PC-3 (cell line): ENCODE measurements around the gene GRIN1. TPM values are rescaled to one million over a fixed set of nuclear protein-coding genes. Genes with fewer than 3 reads are reported as not detected.

Experiments used
- ATAC-seq: fragments of 200-7000 bp; cut with Tn5 transposase; 2 replicates; pipeline ENCODE4 v1.9.1; 2020; ENCODE audit warnings: mild to moderate bottlenecking, moderate library complexity
- BruUV-seq: library from RNA; stranded (reverse); fragments of 400-500 nt; replicated peaks from 2 replicates; lab custom pipeline; 2021; lab: Mats Ljungman, UMichigan
- CTCF ChIA-PET: fragments of 300-600 bp; sonication (Branson Sonifier 250); formaldehyde crosslinking; loops from one replicate; lab custom pipeline; 2022; ENCODE audit warnings: antibody characterized with exemption; lab: Charles Lee
- POLR2A ChIA-PET: fragments of 300-600 bp; sonication (Branson Sonifier 250); formaldehyde crosslinking; loops from one replicate; lab custom pipeline; 2022; ENCODE audit warnings: antibody characterized with exemption; ENCODE audit not compliant: unreplicated experiment; lab: Charles Lee
- DNase-seq: peaks from one replicate; pipeline ENCODE4 v3.0.0-alpha.2; 2015
- H2AFZ ChIP-seq: fragments of 300-600 bp; sonication (generic); 2 replicates; pipeline ENCODE4 v1.6.0; 2016; ENCODE audit warnings: antibody characterized with exemption, low read length
- H3F3A ChIP-seq: fragments of 300-600 bp; sonication (generic); one replicate; pipeline ENCODE4 v1.6.0; 2017; ENCODE audit warnings: antibody characterized with exemption, low read length, control low read depth, mild to moderate bottlenecking; ENCODE audit not compliant: unreplicated experiment
- H3K27ac ChIP-seq: fragments of 300-600 bp; sonication (generic); 2 replicates; pipeline ENCODE4 v1.5.1; 2016; ENCODE audit warnings: mild to moderate bottlenecking, low read length
- H3K27me3 ChIP-seq: fragments of 300-600 bp; sonication (generic); 2 replicates; pipeline ENCODE4 v1.6.1; 2016; ENCODE audit warnings: low read length, mixed read lengths
- H3K36me3 ChIP-seq: fragments of 300-600 bp; sonication (generic); 2 replicates; pipeline ENCODE4 v1.6.1; 2016; ENCODE audit warnings: low read depth, mixed run types, low read length, mixed read lengths
- H3K4me1 ChIP-seq: fragments of 300-600 bp; sonication (generic); 2 replicates; pipeline ENCODE4 v1.5.1; 2016; ENCODE audit warnings: low read length; ENCODE audit not compliant: insufficient read depth
- H3K4me2 ChIP-seq: fragments of 300-600 bp; sonication (generic); 2 replicates; pipeline ENCODE4 v1.6.0; 2016; ENCODE audit warnings: low read length
- H3K4me3 ChIP-seq: fragments of 300-600 bp; sonication (generic); 2 replicates; pipeline ENCODE4 v1.5.1; 2016; ENCODE audit warnings: mild to moderate bottlenecking, low read length, mixed read lengths
- H3K79me2 ChIP-seq: fragments of 300-600 bp; sonication (generic); 2 replicates; pipeline ENCODE4 v1.6.1; 2017; ENCODE audit warnings: low read length, mixed read lengths
- H3K9ac ChIP-seq: fragments of 300-600 bp; sonication (generic); 2 replicates; pipeline ENCODE4 v1.6.0; 2016; ENCODE audit warnings: mild to moderate bottlenecking, low read length
- H3K9me2 ChIP-seq: fragments of 300-600 bp; sonication (generic); replicated peaks from 2 replicates; pipeline ENCODE4 v1.6.1; 2016; ENCODE audit warnings: mixed run types, low read length, mixed read lengths
- H3K9me3 ChIP-seq: fragments of 300-600 bp; sonication (generic); 2 replicates; pipeline ENCODE4 v1.6.1; 2016; ENCODE audit warnings: low read length, mixed read lengths
- H4K20me1 ChIP-seq: fragments of 300-600 bp; sonication (generic); 2 replicates; pipeline ENCODE4 v1.6.1; 2016; ENCODE audit warnings: low read length, mixed read lengths
- EZH2 ChIP-seq: fragments of 300-600 bp; sonication (generic); IDR thresholded peaks from one replicate; pipeline ENCODE4 v1.6.1; 2017; ENCODE audit warnings: antibody characterized with exemption, mild to moderate bottlenecking, low read length; ENCODE audit not compliant: unreplicated experiment
- EZH2phosphoT487 ChIP-seq: fragments of 300-600 bp; sonication (generic); IDR thresholded peaks from 2 replicates; pipeline ENCODE4 v1.6.1; 2018; ENCODE audit warnings: mild to moderate bottlenecking, antibody characterized with exemption, low read length, borderline replicate concordance
- intact Hi-C: fragments of 100-400 bp; cut with micrococcal nuclease; formaldehyde crosslinking; loops from 2 replicates; pipeline ENCODE4 v1.9.0; 2023
- total RNA-seq: library from RNA; depleted of rRNA; stranded (reverse); fragments of >200 nt; gene quantifications from 2 replicates; pipeline ENCODE4 v1.2.3, GENCODE V29; 2014
- TF ChIP-seq, protein P1 (sequence below): fragments of 300-600 bp; sonication (generic); conservative IDR thresholded peaks from 2 replicates; pipeline ENCODE4 v1.5.1; 2017; ENCODE audit warnings: antibody characterized with exemption, low read depth, mild to moderate bottlenecking, low read length

GRIN1 gene
- total RNA-seq, 1 experiment from 2014 or later, result 0.11 TPM

DNA sequence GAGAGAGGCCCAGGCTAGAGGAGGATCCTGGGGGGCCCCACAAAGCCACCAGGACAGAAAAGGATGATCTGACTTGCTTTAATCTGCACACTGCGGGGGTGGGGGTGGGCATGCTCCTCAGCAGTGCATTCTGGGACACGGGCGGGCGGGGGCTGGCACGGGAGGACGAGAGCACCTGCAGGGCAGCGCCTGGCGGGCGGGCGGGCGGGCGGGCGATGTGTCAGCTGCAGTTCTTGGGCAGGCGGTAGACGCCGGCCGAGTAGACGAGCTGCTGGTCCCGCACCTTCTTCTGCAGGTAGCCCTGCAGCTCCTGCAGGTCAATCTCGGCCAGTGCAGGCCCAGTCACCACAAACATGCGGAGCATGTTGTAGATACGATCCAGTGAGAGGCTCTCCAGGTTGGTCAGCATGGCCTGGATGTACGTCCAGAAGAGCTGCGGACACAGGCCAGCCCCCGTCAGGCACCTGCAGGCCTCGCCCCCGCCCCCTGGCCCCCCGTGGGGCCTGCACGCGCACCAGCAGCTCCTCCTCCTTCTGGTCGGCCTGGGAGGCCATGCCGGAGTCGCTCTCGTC is 35.9 kb downstream of the GRIN1 start:
- TF ChIP-seq, protein P1, sequence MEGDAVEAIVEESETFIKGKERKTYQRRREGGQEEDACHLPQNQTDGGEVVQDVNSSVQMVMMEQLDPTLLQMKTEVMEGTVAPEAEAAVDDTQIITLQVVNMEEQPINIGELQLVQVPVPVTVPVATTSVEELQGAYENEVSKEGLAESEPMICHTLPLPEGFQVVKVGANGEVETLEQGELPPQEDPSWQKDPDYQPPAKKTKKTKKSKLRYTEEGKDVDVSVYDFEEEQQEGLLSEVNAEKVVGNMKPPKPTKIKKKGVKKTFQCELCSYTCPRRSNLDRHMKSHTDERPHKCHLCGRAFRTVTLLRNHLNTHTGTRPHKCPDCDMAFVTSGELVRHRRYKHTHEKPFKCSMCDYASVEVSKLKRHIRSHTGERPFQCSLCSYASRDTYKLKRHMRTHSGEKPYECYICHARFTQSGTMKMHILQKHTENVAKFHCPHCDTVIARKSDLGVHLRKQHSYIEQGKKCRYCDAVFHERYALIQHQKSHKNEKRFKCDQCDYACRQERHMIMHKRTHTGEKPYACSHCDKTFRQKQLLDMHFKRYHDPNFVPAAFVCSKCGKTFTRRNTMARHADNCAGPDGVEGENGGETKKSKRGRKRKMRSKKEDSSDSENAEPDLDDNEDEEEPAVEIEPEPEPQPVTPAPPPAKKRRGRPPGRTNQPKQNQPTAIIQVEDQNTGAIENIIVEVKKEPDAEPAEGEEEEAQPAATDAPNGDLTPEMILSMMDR, result no peak
- no peak for TF ChIP-seq EZH2phosphoT487
- TF ChIP-seq EZH2, result no peak
- no peak overlapping the region for H3K9ac ChIP-seq
- no peaks in the 10 kb centered on the region for H3K36me3 ChIP-seq
- H3K9me2 ChIP-seq, result no peaks in the 10 kb centered on the region
- H3K4me1 ChIP-seq, result no peaks in the 10 kb centered on the region
- no peaks in the 10 kb centered on the region for H3F3A ChIP-seq
- DNase-seq (no peak), ATAC-seq (no peak)
- no peak overlapping the region for H3K4me2 ChIP-seq
- H4K20me1 ChIP-seq, result no peaks in the 10 kb centered on the region
- no peaks in the 10 kb centered on the region for H3K27me3 ChIP-seq
- no peak overlapping the region for H2AFZ ChIP-seq
- no peaks in the 10 kb centered on the region for H3K79me2 ChIP-seq
- H3K9me3 ChIP-seq, result no peaks in the 10 kb centered on the region
- intact Hi-C loops, result no loop called here
- CTCF ChIA-PET, result no interaction called here
- POLR2A ChIA-PET, result no interaction called here
- no peak overlapping the region for H3K4me3 ChIP-seq
- BruUV-seq, result no TSS peak
- no peak overlapping the region for H3K27ac ChIP-seq

DNA sequence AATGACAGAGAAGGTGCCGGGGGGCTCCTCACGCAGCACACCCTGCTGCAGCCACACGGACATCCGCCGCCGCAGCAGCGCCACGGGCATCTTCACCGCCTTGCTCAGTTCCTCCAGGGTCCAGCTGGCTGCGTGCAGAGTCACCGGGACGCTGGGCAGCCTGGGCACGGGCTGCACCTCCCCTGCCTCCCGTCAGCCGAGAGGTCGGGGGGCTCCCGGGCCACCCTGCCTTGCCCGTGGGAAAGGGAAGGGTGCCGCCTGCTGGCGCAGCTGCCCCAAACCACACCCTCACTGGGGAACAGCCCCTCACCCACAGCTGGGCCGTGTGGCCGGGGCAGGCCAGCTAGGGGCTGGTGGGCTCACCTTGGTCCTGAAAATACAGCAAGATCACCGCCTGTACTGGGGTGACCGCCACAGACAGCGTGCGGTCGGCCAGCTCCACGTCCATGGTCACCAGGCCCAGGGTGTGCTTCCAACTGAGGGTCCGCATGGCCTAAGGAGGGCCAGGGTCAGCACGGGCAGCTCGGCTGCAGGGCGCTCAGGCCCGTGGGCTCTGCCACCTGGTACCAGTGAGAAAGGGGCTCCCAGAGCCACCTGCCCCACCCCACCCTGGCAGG is 36.5 kb downstream of the GRIN1 start:
- CTCF ChIA-PET, result no interaction called here

More for the DNA sequence above, 36.5 kb downstream of the GRIN1 start:
- intact Hi-C loops, result no loop called here
- Histone ChIP-seq H3K36me3 (no peaks in the 10 kb centered on the region), H3K9me3 (no peaks in the 10 kb centered on the region), H3K4me3 (no peak overlapping the region), H3K27ac (no peak overlapping the region), H3K9ac (no peak overlapping the region), H3K9me2 (no peaks in the 10 kb centered on the region), H3K4me1 (no peaks in the 10 kb centered on the region), H3K4me2 (no peak overlapping the region), H4K20me1 (no peaks in the 10 kb centered on the region), H3F3A (no peaks in the 10 kb centered on the region), H2AFZ (no peak overlapping the region), H3K79me2 (no peaks in the 10 kb centered on the region), H3K27me3 (no peaks in the 10 kb centered on the region)
- ATAC-seq, result no peak
- DNase-seq, result no peak
- BruUV-seq, result no TSS peak
- TF ChIP-seq, protein P1, result no peak
- TF ChIP-seq EZH2phosphoT487 (no peak), EZH2 (no peak)
- POLR2A ChIA-PET, result no interaction called here
